ENCODE measurements around the gene OSGIN1. TPM values are rescaled to one million over a fixed set of nuclear protein-coding genes. Genes with fewer than 3 reads are reported as not detected.

OSGIN1 gene
- total and polyA plus RNA-seq, 2 of the 8 experiments (the other 6 are each of a cell fraction or from before 2014, with no cell fraction given): 0.58 to 0.76 TPM

- H2BK15ac ChIP-seq (ENCODE audit: low read length): no peak overlapping the region
- no peak overlapping the region for H2BK120ac ChIP-seq (replicated peaks; ENCODE audit: low read depth, low read length)
- H2AFZ ChIP-seq (ENCODE audit: low read length): no peak overlapping the region
- H4K5ac ChIP-seq (ENCODE audit: insufficient read length, low read depth, low read length): no peak overlapping the region
- no peak overlapping the region; the same call in 1 of the 2 replicates for H4K8ac ChIP-seq (ENCODE audit: extremely low read depth, insufficient read depth, low read length)
- no peak overlapping the region for H3K56ac ChIP-seq (replicated peaks; ENCODE audit: insufficient read length, low read depth, low read length)
- TF ChIP-seq, protein P1, sequence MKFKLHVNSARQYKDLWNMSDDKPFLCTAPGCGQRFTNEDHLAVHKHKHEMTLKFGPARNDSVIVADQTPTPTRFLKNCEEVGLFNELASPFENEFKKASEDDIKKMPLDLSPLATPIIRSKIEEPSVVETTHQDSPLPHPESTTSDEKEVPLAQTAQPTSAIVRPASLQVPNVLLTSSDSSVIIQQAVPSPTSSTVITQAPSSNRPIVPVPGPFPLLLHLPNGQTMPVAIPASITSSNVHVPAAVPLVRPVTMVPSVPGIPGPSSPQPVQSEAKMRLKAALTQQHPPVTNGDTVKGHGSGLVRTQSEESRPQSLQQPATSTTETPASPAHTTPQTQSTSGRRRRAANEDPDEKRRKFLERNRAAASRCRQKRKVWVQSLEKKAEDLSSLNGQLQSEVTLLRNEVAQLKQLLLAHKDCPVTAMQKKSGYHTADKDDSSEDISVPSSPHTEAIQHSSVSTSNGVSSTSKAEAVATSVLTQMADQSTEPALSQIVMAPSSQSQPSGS (IDR thresholded peaks at IDR 0.05; ENCODE audit: low read length): no peak
- TF ChIP-seq, protein P2, sequence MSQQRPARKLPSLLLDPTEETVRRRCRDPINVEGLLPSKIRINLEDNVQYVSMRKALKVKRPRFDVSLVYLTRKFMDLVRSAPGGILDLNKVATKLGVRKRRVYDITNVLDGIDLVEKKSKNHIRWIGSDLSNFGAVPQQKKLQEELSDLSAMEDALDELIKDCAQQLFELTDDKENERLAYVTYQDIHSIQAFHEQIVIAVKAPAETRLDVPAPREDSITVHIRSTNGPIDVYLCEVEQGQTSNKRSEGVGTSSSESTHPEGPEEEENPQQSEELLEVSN (IDR thresholded peaks at IDR 0.05): no peak
- no peak for TF ChIP-seq HDAC6 (IDR thresholded peaks at IDR 0.05; ENCODE audit: low read depth, low read length)
- no peak for TF ChIP-seq EGR1 (IDR thresholded peaks at IDR 0.05; ENCODE audit: borderline replicate concordance, low read depth, low read length)
- no peak for TF ChIP-seq YY1 (IDR thresholded peaks at IDR 0.05; ENCODE audit: low read depth, low read length)
- TF ChIP-seq ZNF274 (IDR thresholded peaks at IDR 0.05; ENCODE audit: borderline replicate concordance, extremely low read depth, low read length): no peak
- TF ChIP-seq, protein P3, sequence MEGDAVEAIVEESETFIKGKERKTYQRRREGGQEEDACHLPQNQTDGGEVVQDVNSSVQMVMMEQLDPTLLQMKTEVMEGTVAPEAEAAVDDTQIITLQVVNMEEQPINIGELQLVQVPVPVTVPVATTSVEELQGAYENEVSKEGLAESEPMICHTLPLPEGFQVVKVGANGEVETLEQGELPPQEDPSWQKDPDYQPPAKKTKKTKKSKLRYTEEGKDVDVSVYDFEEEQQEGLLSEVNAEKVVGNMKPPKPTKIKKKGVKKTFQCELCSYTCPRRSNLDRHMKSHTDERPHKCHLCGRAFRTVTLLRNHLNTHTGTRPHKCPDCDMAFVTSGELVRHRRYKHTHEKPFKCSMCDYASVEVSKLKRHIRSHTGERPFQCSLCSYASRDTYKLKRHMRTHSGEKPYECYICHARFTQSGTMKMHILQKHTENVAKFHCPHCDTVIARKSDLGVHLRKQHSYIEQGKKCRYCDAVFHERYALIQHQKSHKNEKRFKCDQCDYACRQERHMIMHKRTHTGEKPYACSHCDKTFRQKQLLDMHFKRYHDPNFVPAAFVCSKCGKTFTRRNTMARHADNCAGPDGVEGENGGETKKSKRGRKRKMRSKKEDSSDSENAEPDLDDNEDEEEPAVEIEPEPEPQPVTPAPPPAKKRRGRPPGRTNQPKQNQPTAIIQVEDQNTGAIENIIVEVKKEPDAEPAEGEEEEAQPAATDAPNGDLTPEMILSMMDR (IDR thresholded peaks at IDR 0.05; ENCODE audit: control extremely low read depth in 1 of 3, insufficient read depth in 1 of 3, low read depth in 1 of 3, low read length in 3 of 3): no peak
- TF ChIP-seq PHF8 (conservative IDR thresholded peaks at IDR 0.05; ENCODE audit: low read depth, low read length): no peak
- TF ChIP-seq KDM5A (IDR thresholded peaks at IDR 0.05; ENCODE audit: low read length): no peak
- no peak overlapping the region for H3K23ac ChIP-seq (ENCODE audit: insufficient read length)
- no peak overlapping the region for H3K4me2 ChIP-seq (ENCODE audit: insufficient read depth in 1 of 2, low read depth in 2 of 2, low read length in 2 of 2)
- H4K91ac ChIP-seq (replicated peaks; ENCODE audit: insufficient read length, low read length): no peak overlapping the region
- peaks cover 0 to 5% (median 2%) of the 10 kb centered on the region in 4 experiments; a peak in 2 of 8 replicates for H3K36me3 ChIP-seq (ENCODE audit: control insufficient read depth in 2 of 4, insufficient read depth in 4 of 4, low read length in 3 of 4)
- no peaks in the 10 kb centered on the region for H3K23me2 ChIP-seq (ENCODE audit: low read depth, low read length)
- FAIRE-seq: no peak
- H2BK5ac ChIP-seq (ENCODE audit: low read depth, low read length): no peak overlapping the region
- no peak overlapping the region for H3K9ac ChIP-seq (replicated peaks in 1 of 4; ENCODE audit: extremely low read depth in 1 of 4, low read depth in 3 of 4, low read length in 3 of 4)
- ChIA-PET POLR2A (ENCODE audit: partially characterized antibody) (interaction anchor here (1.1 kb wide), 1 partner anchor 12 kb away, joined by 3 read pairs; no protein-coding TSS in a partner anchor), CTCF (ENCODE audit: partially characterized antibody) (interaction anchor here (2.2 to 6.3 kb wide), 2 partner anchors 13 to 61 kb away, joined by 6 to 42 read pairs; partner anchors contain the start of gene SLC38A8)
- no peak overlapping the region for H3K14ac ChIP-seq (ENCODE audit: insufficient read length)
- peaks cover 16 to 22% of the 10 kb centered on the region in 2 experiments for H3K9me3 ChIP-seq (ENCODE audit: insufficient read depth in 2 of 2, low read depth in 1 of 2, low read length in 1 of 2)
- no peak overlapping the region for H3K27ac ChIP-seq (ENCODE audit: low read depth, low read length)
- H3K27me3 ChIP-seq (replicated peaks in 1 of 4; ENCODE audit: control insufficient read depth in 3 of 4, extremely low read depth in 1 of 4, insufficient read depth in 3 of 4, low read length in 3 of 4): no peaks in the 10 kb centered on the region
- H3K79me1 ChIP-seq (ENCODE audit: low read depth, low read length): no peaks in the 10 kb centered on the region
- H3K4ac ChIP-seq (replicated peaks; ENCODE audit: insufficient read length, low read depth, low read length): no peak overlapping the region
- H4K20me1 ChIP-seq (replicated peaks in 1 of 2; ENCODE audit: control insufficient read depth in 1 of 2, insufficient read depth in 2 of 2, low read length in 2 of 2): no peaks in the 10 kb centered on the region
- no peak overlapping the region for H2BK20ac ChIP-seq (ENCODE audit: low read length)
- H3K4me1 ChIP-seq (replicated peaks in 1 of 4; ENCODE audit: control insufficient read depth in 3 of 4, insufficient read depth in 4 of 4, low read length in 3 of 4): no peaks in the 10 kb centered on the region
- H2AK5ac ChIP-seq (ENCODE audit: low read depth, low read length): no peak overlapping the region
- H2BK12ac ChIP-seq (ENCODE audit: low read depth, low read length): no peak overlapping the region
- WGBS, 2 experiments (ENCODE audit: extremely low coverage in 1 of 2, insufficient coverage in 1 of 2, insufficient read length in 1 of 2, insufficient replicate concordance in 2 of 2, low coverage in 1 of 2, low lambda C conversion rate in 2 of 2, missing lambda C conversion rate in 1 of 2): 91% methylated on average over 8 of the region's 8 CpGs; no CpG with 5 or more reads in 1 of the 2 experiments
- no peak overlapping the region for H3K4me3 ChIP-seq (ENCODE audit: extremely low read depth in 1 of 4, insufficient read depth in 2 of 4, low read depth in 3 of 4, low read length in 4 of 4)
- DNase-seq (ENCODE audit: low read depth in 1 of 2, low spot score in 2 of 2): no peak
- no peaks in the 10 kb centered on the region for H3K79me2 ChIP-seq (ENCODE audit: control insufficient read depth in 1 of 2, insufficient read depth in 2 of 2, low read length in 2 of 2)
- no peak overlapping the region for H3K18ac ChIP-seq (ENCODE audit: extremely low read depth, low read length)
Measured at GRCh38 chr16:83981799-83982198, 28.8 kb downstream of the OSGIN1 start.

Data from H1 (cell line).